Endothelial cell of umbilical vein (primary cell): ENCODE results near the gene TAMM41.
"Not testable (repeated sequence)": the region's sequence is repeated elsewhere in the genome, so short reads cannot be mapped to it uniquely, and the experiment has no call there.

Experiments
- CTCF ChIP-seq, 2 donors: IDR thresholded peaks; 1 replicate in 1 of 2; 2 replicates in 1 of 2; pipeline ENCODE4 v1.5.1; 2011; ENCODE audit warnings: low read length in 2 of 2, mild to moderate bottlenecking in 2 of 2, moderate library complexity in 2 of 2, control low read depth in 1 of 2, inconsistent platforms in 1 of 2, low read depth in 1 of 2; ENCODE audit not compliant: insufficient read depth in 1 of 2; ENCODE audit errors: extremely low read depth in 1 of 2
- POLR2A ChIP-seq: IDR thresholded peaks from 2 replicates; pipeline ENCODE4 v1.6.1; 2012; ENCODE audit warnings: low read depth, mild to moderate bottlenecking, control low read depth, low read length

GRCh38 chr3:11771931-11772330, 74.8 kb downstream of the TAMM41 start:
- not testable (repeated sequence) for TF ChIP-seq CTCF (IDR thresholded peaks at IDR 0.05; ENCODE audit: extremely low read depth in 1 of 2, insufficient read depth in 1 of 2, low read depth in 1 of 2, low read length in 2 of 2); POLR2A
